Limb (tissue), 2 donors: Measurements from ENCODE around the gene MDP1.
"Not testable (repeated sequence)": the region's sequence is repeated elsewhere in the genome, so short reads cannot be mapped to it uniquely, and the experiment has no call there.

Experiments
- DNase-seq, 2 donors: peaks; one replicate each; pipeline ENCODE4 v3.0.0-alpha.2; 2016; ENCODE audit errors: extremely low spot score in 2 of 2

Gene MDP1

GRCh38 chr14:24251880-24252288, 36.0 kb upstream of the MDP1 start:
- no peak for DNase-seq

GRCh38 chr14:24250354-24250753, 34.5 kb upstream of the MDP1 start:
- DNase-seq = no peak

- DNase-seq = no peak
Measured at GRCh38 chr14:24249230-24250021, 33.6 kb upstream of the MDP1 start.

GRCh38 chr14:24247422-24247821, 31.6 kb upstream of the MDP1 start:
- no peak for DNase-seq

GRCh38 chr14:24246765-24247212, 30.9 kb upstream of the MDP1 start:
- no peak for DNase-seq

- not testable (repeated sequence) for DNase-seq
Measured at GRCh38 chr14:24245350-24245749, 29.5 kb upstream of the MDP1 start.

GRCh38 chr14:24243336-24243836, 27.5 kb upstream of the MDP1 start:
- no peak for DNase-seq

- peak; percentile 95 to 96 for DNase-seq
Measured at GRCh38 chr14:24241829-24242443, 26.1 kb upstream of the MDP1 start.

GRCh38 chr14:24240110-24240918, 24.4 kb upstream of the MDP1 start:
- no peak for DNase-seq

- no peak for DNase-seq
Measured at GRCh38 chr14:24238527-24239037, 22.7 kb upstream of the MDP1 start.

GRCh38 chr14:24238123-24238522, 22.3 kb upstream of the MDP1 start:
- DNase-seq = no peak

GRCh38 chr14:24237463-24237955, 21.6 kb upstream of the MDP1 start:
- DNase-seq = no peak

- DNase-seq = no peak
Measured at GRCh38 chr14:24236689-24237462, 21.0 kb upstream of the MDP1 start.

- DNase-seq = no peak
Measured at GRCh38 chr14:24235804-24236688, 20.2 kb upstream of the MDP1 start.

GRCh38 chr14:24234095-24235005, 18.5 kb upstream of the MDP1 start:
- DNase-seq = no peak

GRCh38 chr14:24233538-24233866, 17.6 kb upstream of the MDP1 start:
- DNase-seq = no peak

- no peak for DNase-seq
Measured at GRCh38 chr14:24232645-24233537, 17.0 kb upstream of the MDP1 start, which contains the start of gene GMPR2. Gene GMPR2, plus strand, starts transcription at chr14:24232929. Its CDS starts 325 bp downstream, at chr14:24233254.
